H1 (cell line): ENCODE measurements around the gene CDT1.

Experiments
- CEBPB ChIP-seq: IDR thresholded peaks from 2 replicates; pipeline ENCODE4 v1.6.1; 2012; ENCODE audit warnings: low read depth, low read length
- CTCF ChIP-seq, 3 experiments: IDR thresholded peaks; 1 replicate in 2 of 3; 2 replicates in 1 of 3; pipeline versions ENCODE4 v1.5.1 to v1.6.1; 2011; ENCODE audit warnings: low read length in 3 of 3, mild to moderate bottlenecking in 3 of 3, inconsistent platforms in 2 of 3, low read depth in 1 of 3, moderate library complexity in 1 of 3; ENCODE audit not compliant: insufficient read depth in 1 of 3; ENCODE audit errors: control extremely low read depth in 1 of 3
- MAFK ChIP-seq: IDR thresholded peaks from 2 replicates; pipeline ENCODE4 v1.6.1; 2012; ENCODE audit warnings: low read depth, mild to moderate bottlenecking, improper control_type of control experiment, low read length
- POLR2AphosphoS5 ChIP-seq: IDR thresholded peaks from 2 replicates; pipeline ENCODE4 v1.6.1; 2011; ENCODE audit warnings: low read depth, low read length
- RNF2 ChIP-seq: fragments of 200-900, 300-1000 bp; sonication (generic); IDR thresholded peaks from 2 replicates; pipeline ENCODE4 v1.7.1; 2016; ENCODE audit warnings: borderline replicate concordance, low read depth, mild to moderate bottlenecking, antibody characterized with exemption, low read length; ENCODE audit not compliant: poor library complexity, severe bottlenecking; ENCODE audit errors: missing control alignments
- SP2 ChIP-seq: IDR thresholded peaks from 2 replicates; pipeline ENCODE4 v1.6.1; 2012; ENCODE audit warnings: mild to moderate bottlenecking, low read length, inconsistent platforms

GRCh38 chr16:88831838-88832237 lies 28.2 kb downstream of the CDT1 start:
- TF ChIP-seq CEBPB (no peak), SP2 (no peak), CTCF (IDR thresholded peaks at IDR 0.05; ENCODE audit: control extremely low read depth in 1 of 3, insufficient read depth in 1 of 3, low read depth in 1 of 3, low read length in 3 of 3) (peak in 2 of 3 experiments; percentile 28 to 53; a peak in 2 of 4 replicates), POLR2AphosphoS5 (no peak), MAFK (no peak), RNF2 (no peak)
